WTC11 (cell line): Measurements from ENCODE around the gene CTNNAL1.

Experiments
- AFF4 ChIP-seq: sonication (generic); formaldehyde crosslinking; IDR thresholded peaks from 2 replicates; pipeline ENCODE4 v1.8.1; 2023; ENCODE audit warnings: mild to moderate bottlenecking, missing genetic modification reagents, borderline replicate concordance
- CTCF ChIP-seq: fragments of 200-600 bp; IDR thresholded peaks from 2 replicates; pipeline ENCODE4 v1.8.0; 2022; ENCODE audit warnings: antibody characterized with exemption
- E2F1 ChIP-seq: sonication (generic); formaldehyde crosslinking; IDR thresholded peaks from 2 replicates; pipeline ENCODE4 v1.8.0; 2022; ENCODE audit warnings: mild to moderate bottlenecking, missing genetic modification reagents
- E2F4 ChIP-seq: sonication (generic); formaldehyde crosslinking; IDR thresholded peaks from 2 replicates; pipeline ENCODE4 v1.8.1; 2022; ENCODE audit warnings: low read depth, mild to moderate bottlenecking, moderate library complexity, missing genetic modification reagents, borderline replicate concordance
- ETV6 ChIP-seq: sonication (generic); formaldehyde crosslinking; IDR thresholded peaks from 2 replicates; pipeline ENCODE4 v1.8.1; 2022; ENCODE audit warnings: mild to moderate bottlenecking, missing genetic modification reagents
- FOXJ3 ChIP-seq: sonication (generic); formaldehyde crosslinking; IDR thresholded peaks from 2 replicates; pipeline ENCODE4 v1.9.0; 2021; ENCODE audit warnings: missing genetic modification reagents, mild to moderate bottlenecking, borderline replicate concordance
- KAT7 ChIP-seq: sonication (generic); formaldehyde crosslinking; IDR thresholded peaks from 2 replicates; pipeline ENCODE4 v1.8.1; 2023; ENCODE audit warnings: missing genetic modification reagents, mild to moderate bottlenecking, borderline replicate concordance
- NFATC4 ChIP-seq: fragments of 250-450 bp; sonication (Bioruptor Pico); IDR thresholded peaks from 2 replicates; pipeline ENCODE4 v1.9.0; 2021; ENCODE audit warnings: mild to moderate bottlenecking
- SP1 ChIP-seq: sonication (generic); formaldehyde crosslinking; conservative IDR thresholded peaks from 2 replicates; pipeline ENCODE4 v1.8.1; 2022; ENCODE audit warnings: missing genetic modification reagents
- STAT6 ChIP-seq: sonication (generic); formaldehyde crosslinking; conservative IDR thresholded peaks from 2 replicates; pipeline ENCODE4 v1.8.1; 2023; ENCODE audit warnings: mild to moderate bottlenecking, low read depth, missing genetic modification reagents, moderate library complexity
- TP53 ChIP-seq: sonication (generic); formaldehyde crosslinking; IDR thresholded peaks from 2 replicates; pipeline ENCODE4 v1.8.1; 2023; ENCODE audit warnings: mild to moderate bottlenecking, missing genetic modification reagents
- USF1 ChIP-seq: sonication (generic); formaldehyde crosslinking; IDR thresholded peaks from 2 replicates; pipeline ENCODE4 v1.8.0; 2022; ENCODE audit warnings: mild to moderate bottlenecking, missing genetic modification reagents
- ZNF317 ChIP-seq: sonication (generic); formaldehyde crosslinking; IDR thresholded peaks from 2 replicates; pipeline ENCODE4 v1.8.1; 2023; ENCODE audit warnings: low read depth, mild to moderate bottlenecking, moderate library complexity, missing genetic modification reagents, borderline replicate concordance
- ZNF512 ChIP-seq: sonication (generic); formaldehyde crosslinking; IDR thresholded peaks from 2 replicates; pipeline ENCODE4 v1.8.1; 2022; ENCODE audit warnings: missing genetic modification reagents, borderline replicate concordance

GRCh38 chr9:108921200-108921599 lies 92.1 kb downstream of the CTNNAL1 start:
- TF ChIP-seq NFATC4 (CRISPR knock-in tag), result no peak
- no peak for TF ChIP-seq CTCF
- no peak for TF ChIP-seq TP53 (CRISPR knock-in tag)
- TF ChIP-seq E2F1 (CRISPR knock-in tag), result no peak
- TF ChIP-seq ZNF512, result no peak
- TF ChIP-seq STAT6, result no peak
- TF ChIP-seq ETV6 (CRISPR knock-in tag), result no peak
- TF ChIP-seq USF1, result no peak
- TF ChIP-seq E2F4, result no peak
- no peak for TF ChIP-seq AFF4
- TF ChIP-seq FOXJ3, result no peak
- no peak for TF ChIP-seq ZNF317
- TF ChIP-seq SP1 (CRISPR knock-in tag), result no peak
- no peak for TF ChIP-seq KAT7 (CRISPR knock-in tag)
